HG03558 (cell line): ENCODE measurements around the gene PAX7.

Experiments used
- ATAC-seq: cut with Tn5 transposase; IDR thresholded peaks from one replicate; pipeline ENCODE4 v1.9.1; 2021; ENCODE audit warnings: moderate number of reproducible peaks; ENCODE audit not compliant: unreplicated experiment; ENCODE audit errors: extremely low read depth

PAX7 gene

GRCh38 chr1:18618546-18619466 is 11.8 kb upstream of the PAX7 start:
- ATAC-seq: no peak

- ATAC-seq: no peak
Observed at GRCh38 chr1:18619467-18619835, 11.2 kb upstream of the PAX7 start.

- no peak for ATAC-seq
Observed at GRCh38 chr1:18628511-18628910, 2.1 kb upstream of the PAX7 start.

GRCh38 chr1:18629659-18630510 is 761 bp upstream of the PAX7 start:
- no peak for ATAC-seq

- ATAC-seq: no peak
Observed at GRCh38 chr1:18631496-18632217, 1.0 kb downstream of the PAX7 start.

GRCh38 chr1:18632218-18632588 is 1.6 kb downstream of the PAX7 start:
- no peak for ATAC-seq

GRCh38 chr1:18632783-18633421 is 2.3 kb downstream of the PAX7 start:
- no peak for ATAC-seq

GRCh38 chr1:18633422-18634155 is 2.9 kb downstream of the PAX7 start:
- no peak for ATAC-seq

- ATAC-seq: no peak
Observed at GRCh38 chr1:18634276-18634675, 3.6 kb downstream of the PAX7 start.

- no peak for ATAC-seq
Observed at GRCh38 chr1:18635070-18635577, 4.5 kb downstream of the PAX7 start.

GRCh38 chr1:18635891-18636595 is 5.4 kb downstream of the PAX7 start:
- ATAC-seq: no peak

GRCh38 chr1:18636596-18637508 is 6.2 kb downstream of the PAX7 start:
- ATAC-seq: no peak

- no peak for ATAC-seq
Observed at GRCh38 chr1:18637511-18637960, 6.9 kb downstream of the PAX7 start.

GRCh38 chr1:18637962-18638834 is 7.6 kb downstream of the PAX7 start:
- ATAC-seq: no peak

GRCh38 chr1:18638835-18639364 is 8.3 kb downstream of the PAX7 start:
- ATAC-seq: no peak

- ATAC-seq: no peak
Observed at GRCh38 chr1:18639368-18640055, 8.9 kb downstream of the PAX7 start.
